Activated T-helper 9 cell treated with anti-CD3 and anti-CD28 coated beads, Interleukin-2, amount 50 U/mL, for 16 hours (primary cell): ENCODE measurements around the gene SNURF.
"Not testable (repeated sequence)": the region's sequence is repeated elsewhere in the genome, so short reads cannot be mapped to it uniquely, and the experiment has no call there.

ENCODE experiments used
- DNase-seq: peaks from one replicate; pipeline ENCODE4 v3.0.0-alpha.2; 2020; ENCODE audit warnings: low read depth

The SNURF gene

GRCh38 chr15:24971052-24971451 lies 16.3 kb downstream of the SNURF start:
- no peak for DNase-seq

GRCh38 chr15:24971772-24972171 lies 17.0 kb downstream of the SNURF start:
- DNase-seq = no peak

DNA sequence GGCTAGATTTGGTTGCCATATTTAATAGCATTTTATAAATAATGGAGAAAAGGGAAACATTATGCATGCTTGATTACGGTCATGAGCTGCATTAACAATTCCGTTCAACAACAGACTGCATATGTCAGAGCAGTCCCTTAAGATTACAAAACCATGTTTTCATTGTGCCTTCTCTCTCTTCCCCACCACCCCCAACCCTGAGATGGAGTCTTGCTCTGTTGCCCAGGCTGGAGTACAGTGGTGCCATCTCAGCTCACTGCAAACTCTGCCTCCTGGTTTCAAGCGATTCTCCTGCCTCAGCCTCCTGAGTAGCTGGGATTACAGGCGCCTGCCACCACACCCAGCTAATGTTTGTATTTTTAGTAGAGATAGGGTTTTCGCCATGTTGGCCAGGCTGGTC lies 17.9 kb downstream of the SNURF start:
- not testable (repeated sequence) for DNase-seq

DNA sequence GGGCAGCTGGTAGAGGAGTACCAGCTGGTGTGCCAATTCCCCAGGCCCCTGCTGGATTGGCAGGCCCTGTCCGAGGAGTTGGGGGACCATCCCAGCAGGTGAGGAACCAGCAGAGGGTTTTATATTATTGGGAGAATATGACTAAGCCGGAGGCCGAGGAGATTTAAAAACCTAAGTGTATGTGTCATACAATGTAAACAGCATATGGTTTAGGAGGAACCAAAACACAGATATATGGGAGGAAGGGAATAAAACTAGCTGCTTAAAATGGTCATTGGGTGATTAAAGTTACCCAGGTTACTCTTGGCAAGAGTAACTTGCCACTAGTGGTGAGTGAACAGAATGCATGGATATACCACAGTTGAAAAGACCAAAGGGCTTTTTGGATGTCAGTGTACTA lies 22.1 kb downstream of the SNURF start:
- no peak for DNase-seq

DNA sequence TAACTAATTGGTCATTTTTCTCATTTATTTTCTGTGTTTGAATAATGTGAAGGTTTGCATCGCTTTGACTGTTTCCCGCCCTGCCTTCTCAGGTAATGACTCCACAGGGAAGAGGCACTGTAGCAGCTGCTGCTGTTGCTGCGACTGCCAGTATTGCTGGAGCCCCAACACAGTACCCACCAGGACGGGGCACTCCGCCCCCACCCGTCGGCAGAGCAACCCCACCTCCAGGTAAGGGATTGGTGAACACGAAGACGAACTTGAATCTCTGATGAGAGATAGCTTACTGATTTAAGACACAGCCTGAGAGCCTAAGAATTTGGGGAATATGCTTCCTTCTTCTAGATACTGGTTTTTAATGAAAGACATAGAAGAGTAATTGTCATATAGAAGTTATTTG lies 22.9 kb downstream of the SNURF start:
- DNase-seq = no peak

GRCh38 chr15:24985224-24985623 lies 30.4 kb downstream of the SNURF start:
- DNase-seq = no peak

- DNase-seq = no peak
Measured at GRCh38 chr15:24986653-24987052, 31.9 kb downstream of the SNURF start.
